GM12891 (cell line): Measurements from ENCODE around the gene KIF27.
A peak's percentile ranks its signal among the peaks of the same experiment; 100 is the strongest.
"Not testable (repeated sequence)": the region's sequence is repeated elsewhere in the genome, so short reads cannot be mapped to it uniquely, and the experiment has no call there.

Source experiments
- DNase-seq: peaks from one replicate; pipeline ENCODE4 v3.0.0; 2011; ENCODE audit warnings: low spot score; ENCODE audit not compliant: insufficient read length
- FAIRE-seq: peaks from 2 replicates; lab custom pipeline; 2011; peaks lifted over from hg19 to GRCh38; lab: Jason Lieb, UNC
- PAX5 ChIP-seq: IDR thresholded peaks from 2 replicates; pipeline ENCODE4 v1.6.1; 2011; ENCODE audit warnings: low read length, moderate library complexity, mild to moderate bottlenecking; ENCODE audit not compliant: insufficient read depth, severe bottlenecking
- POLR2A ChIP-seq: IDR thresholded peaks from 2 replicates; pipeline ENCODE4 v1.6.1; 2011; ENCODE audit warnings: low read depth, low read length, control low read depth
- POLR2AphosphoS5 ChIP-seq: IDR thresholded peaks from 2 replicates; pipeline ENCODE4 v1.6.1; 2011; ENCODE audit warnings: low read depth, low read length, control low read depth
- POU2F2 ChIP-seq: IDR thresholded peaks from 2 replicates; pipeline ENCODE4 v1.6.1; 2011; ENCODE audit warnings: low read depth, mild to moderate bottlenecking, control low read depth, low read length, moderate library complexity
- SPI1 ChIP-seq: IDR thresholded peaks from 2 replicates; pipeline ENCODE4 v1.6.1; 2011; ENCODE audit warnings: low read depth, low read length, control low read depth
- TAF1 ChIP-seq: IDR thresholded peaks from 2 replicates; pipeline ENCODE4 v1.6.1; 2011; ENCODE audit warnings: low read depth, low read length, control low read depth

The KIF27 gene

GRCh38 chr9:83933790-83934189 lies 12.6 kb upstream of the KIF27 start:
- FAIRE-seq (no peak), DNase-seq (no peak)
- TF ChIP-seq POLR2A (no peak), PAX5 (no peak), POU2F2 (no peak), POLR2AphosphoS5 (no peak), TAF1 (no peak), SPI1 (no peak)

GRCh38 chr9:83932851-83933250 lies 11.6 kb upstream of the KIF27 start:
- FAIRE-seq (no peak), DNase-seq (no peak)
- TF ChIP-seq SPI1 (no peak), TAF1 (no peak), POLR2AphosphoS5 (no peak), PAX5 (no peak), POU2F2 (no peak), POLR2A (no peak)

DNA sequence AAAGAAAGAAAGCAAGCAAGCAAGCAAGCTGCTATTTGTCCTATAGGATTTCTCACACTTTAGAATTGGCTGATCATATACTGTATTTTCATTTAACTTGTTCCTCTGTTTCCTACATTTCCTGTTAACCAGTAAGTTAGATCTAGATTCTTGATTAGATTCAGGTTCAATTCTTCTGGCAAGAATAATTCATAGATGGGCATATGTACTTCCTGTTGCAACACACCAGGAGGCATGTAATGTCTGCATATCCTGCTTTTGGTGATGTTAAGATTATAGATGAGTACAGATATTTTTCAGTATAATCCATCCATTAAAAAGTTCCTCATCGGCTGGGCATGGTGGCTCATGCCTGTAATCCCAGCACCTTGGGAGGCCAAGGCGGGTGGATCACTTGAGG lies 10.8 kb upstream of the KIF27 start:
- no peak for FAIRE-seq

DNA sequence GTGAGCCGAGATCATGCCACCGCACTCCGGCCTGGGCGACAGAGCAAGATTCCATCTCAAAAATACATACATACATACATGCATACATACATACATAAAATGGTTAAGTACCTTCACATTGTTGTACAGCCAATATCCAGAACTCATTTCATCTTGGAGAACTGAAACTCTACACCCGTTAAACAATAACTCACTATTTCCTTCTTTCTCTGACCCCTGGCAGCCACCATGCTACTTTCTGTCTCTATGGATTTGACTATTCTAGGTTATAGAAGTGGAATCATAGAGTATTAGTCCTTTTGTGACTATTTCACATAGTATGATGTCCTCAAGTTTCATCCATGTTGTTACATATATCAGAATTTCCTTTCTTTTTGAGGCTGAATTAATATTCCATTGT lies 9.6 kb upstream of the KIF27 start:
- DNase-seq, result no peak
- FAIRE-seq, result no peak
- TF ChIP-seq SPI1, result peak; percentile 12; the same call in 1 of the 2 replicates
- TF ChIP-seq PAX5, result no peak
- TF ChIP-seq POLR2A, result no peak
- TF ChIP-seq POLR2AphosphoS5, result no peak

More for the DNA sequence above, 10.8 kb upstream of the KIF27 start:
- DNase-seq, result no peak
- TF ChIP-seq POU2F2 (no peak), POLR2AphosphoS5 (no peak), POLR2A (no peak), PAX5 (no peak)

DNA sequence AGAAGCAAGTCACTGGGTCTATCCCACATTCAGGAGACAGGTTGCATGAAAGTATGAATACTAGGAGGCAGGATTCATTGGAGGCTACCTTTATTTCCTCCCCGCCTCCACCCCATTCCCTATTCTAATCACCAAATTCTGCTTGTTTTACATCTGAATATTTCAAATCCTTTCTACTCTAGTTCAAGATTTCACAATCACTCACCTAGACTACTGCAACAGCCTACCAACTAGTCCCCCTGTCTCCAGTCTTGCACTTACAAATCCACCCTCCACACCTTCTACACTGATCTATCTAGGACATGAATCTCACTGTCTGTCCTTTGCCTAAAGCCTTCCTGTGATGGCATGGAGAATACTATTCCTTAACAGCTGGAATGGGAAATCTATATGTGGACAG lies 6.4 kb upstream of the KIF27 start:
- no peak for DNase-seq
- TF ChIP-seq POLR2AphosphoS5, result no peak
- no peak for TF ChIP-seq PAX5
- no peak for TF ChIP-seq TAF1
- TF ChIP-seq POLR2A, result no peak
- no peak for TF ChIP-seq SPI1
- TF ChIP-seq POU2F2, result no peak
- no peak for FAIRE-seq

DNA sequence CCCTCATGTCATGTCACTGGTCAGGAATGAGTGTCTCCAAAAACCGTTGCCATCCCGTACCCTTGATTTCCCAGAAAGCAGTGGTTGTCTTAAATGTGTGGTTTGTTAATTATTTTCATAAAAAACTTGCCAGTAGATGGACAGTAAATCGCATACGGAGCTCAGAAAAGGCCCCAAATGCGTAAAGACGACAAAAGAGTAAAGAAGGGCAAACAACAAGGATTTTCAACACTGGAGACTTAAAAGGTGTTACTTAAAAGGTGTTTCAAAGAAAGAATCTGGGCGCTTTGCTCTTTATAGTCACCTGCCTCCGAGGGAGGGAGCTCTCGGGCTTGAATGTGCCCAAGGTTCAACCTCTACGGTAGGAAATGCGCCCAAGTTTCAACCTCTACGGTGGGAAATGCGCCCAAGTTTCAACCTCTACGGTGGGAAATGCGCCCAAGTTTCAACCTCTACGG lies 734 bp downstream of the KIF27 start:
- DNase-seq (peak; percentile 19), FAIRE-seq (peak; percentile 47)
- TF ChIP-seq POLR2AphosphoS5, result no peak
- no peak for TF ChIP-seq POLR2A
- no peak for TF ChIP-seq POU2F2
- no peak for TF ChIP-seq SPI1
- TF ChIP-seq PAX5, result no peak
- no peak for TF ChIP-seq TAF1

- DNase-seq, result no peak
- FAIRE-seq, result no peak
- no peak for TF ChIP-seq SPI1
- TF ChIP-seq POLR2AphosphoS5, result no peak
- TF ChIP-seq POU2F2, result no peak
- TF ChIP-seq POLR2A, result no peak
- TF ChIP-seq PAX5, result no peak
These were observed 2.1 kb downstream of the KIF27 start for GRCh38 chr9:83919111-83919510.

GRCh38 chr9:83912194-83912593 lies 9.0 kb downstream of the KIF27 start:
- FAIRE-seq, result peak; percentile 94
- not testable (repeated sequence) for DNase-seq

DNA sequence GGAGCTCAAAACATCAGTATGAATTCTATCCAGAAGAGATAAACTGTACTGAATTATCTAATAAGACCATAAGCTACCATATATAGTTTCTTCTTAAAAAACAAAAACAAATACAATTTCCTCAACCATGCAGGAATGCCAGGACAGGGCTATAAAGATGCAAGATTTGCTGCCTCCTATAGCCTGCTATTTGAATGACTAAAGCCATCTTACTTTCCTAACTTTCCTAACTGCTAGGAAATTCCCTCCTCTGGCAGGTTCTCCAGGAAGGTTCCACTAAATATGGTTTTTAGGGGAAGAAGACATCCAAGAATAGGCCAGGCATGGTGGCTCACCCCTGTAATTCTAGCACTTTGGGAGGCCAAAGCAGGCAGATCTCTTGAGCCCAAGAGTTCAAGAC lies 15.1 kb downstream of the KIF27 start:
- no peak for TF ChIP-seq POLR2A
- no peak for TF ChIP-seq POU2F2
- no peak for TF ChIP-seq SPI1
- TF ChIP-seq PAX5, result no peak
- TF ChIP-seq POLR2AphosphoS5, result no peak
- TF ChIP-seq TAF1, result no peak
- no peak for DNase-seq
- FAIRE-seq, result no peak

DNA sequence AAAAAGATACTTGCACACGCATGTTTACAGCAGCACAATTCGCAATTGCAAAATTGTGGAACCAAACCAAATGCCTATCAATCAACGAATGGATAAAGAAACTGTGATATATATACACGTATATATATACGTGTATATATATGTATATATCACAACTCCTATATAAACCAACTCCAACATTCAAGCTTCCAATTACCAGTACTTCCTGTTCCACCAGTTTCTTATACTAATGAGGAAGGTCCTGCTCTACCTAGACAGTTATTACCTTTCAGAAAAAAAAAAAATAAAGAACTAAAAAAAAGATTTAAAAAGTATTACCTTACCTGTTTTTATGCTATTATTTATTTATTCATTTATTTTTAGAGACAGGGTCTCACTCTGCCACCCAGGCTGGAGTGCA lies 20.6 kb downstream of the KIF27 start:
- FAIRE-seq, DNase-seq: not testable (repeated sequence)

DNA sequence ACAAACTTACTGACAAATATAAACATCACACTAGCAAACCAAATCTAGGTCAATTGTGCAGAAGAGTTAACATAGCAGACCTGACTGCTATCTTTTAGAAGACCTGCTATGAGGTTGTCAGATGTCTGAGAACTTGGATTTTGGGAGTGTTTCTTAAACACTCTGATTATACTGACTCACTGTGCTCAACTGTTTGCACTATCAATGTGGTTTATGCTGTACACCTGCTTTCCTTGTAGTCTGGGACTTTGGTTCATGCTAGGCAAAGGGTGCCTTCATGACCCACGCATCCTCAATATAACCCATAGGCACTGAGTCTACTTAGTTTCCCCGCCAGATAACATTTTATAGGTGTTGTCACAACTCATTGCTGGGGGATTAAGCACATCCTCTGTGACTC lies 26.9 kb downstream of the KIF27 start:
- FAIRE-seq, result peak; percentile 50
- not testable (repeated sequence) for DNase-seq

DNA sequence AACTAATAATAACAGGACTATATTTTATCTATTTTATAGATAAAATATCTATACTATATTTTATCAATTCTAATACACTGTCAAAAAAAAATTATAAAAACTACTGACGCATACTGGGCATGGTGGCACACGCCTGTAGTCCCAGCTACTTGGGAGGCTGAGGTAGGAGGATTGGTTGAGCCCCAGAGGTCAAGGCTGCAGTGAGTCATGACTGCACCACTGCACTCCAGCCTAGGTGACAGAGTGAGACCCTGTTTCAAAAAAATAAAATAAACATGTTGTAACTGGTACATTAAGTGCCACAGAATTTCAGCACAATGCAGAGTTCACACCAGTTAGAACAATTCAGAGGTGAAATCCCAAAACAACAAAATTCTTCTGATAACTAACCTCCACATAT lies 34.7 kb downstream of the KIF27 start:
- not testable (repeated sequence) for DNase-seq
- FAIRE-seq, result peak; percentile 35

DNA sequence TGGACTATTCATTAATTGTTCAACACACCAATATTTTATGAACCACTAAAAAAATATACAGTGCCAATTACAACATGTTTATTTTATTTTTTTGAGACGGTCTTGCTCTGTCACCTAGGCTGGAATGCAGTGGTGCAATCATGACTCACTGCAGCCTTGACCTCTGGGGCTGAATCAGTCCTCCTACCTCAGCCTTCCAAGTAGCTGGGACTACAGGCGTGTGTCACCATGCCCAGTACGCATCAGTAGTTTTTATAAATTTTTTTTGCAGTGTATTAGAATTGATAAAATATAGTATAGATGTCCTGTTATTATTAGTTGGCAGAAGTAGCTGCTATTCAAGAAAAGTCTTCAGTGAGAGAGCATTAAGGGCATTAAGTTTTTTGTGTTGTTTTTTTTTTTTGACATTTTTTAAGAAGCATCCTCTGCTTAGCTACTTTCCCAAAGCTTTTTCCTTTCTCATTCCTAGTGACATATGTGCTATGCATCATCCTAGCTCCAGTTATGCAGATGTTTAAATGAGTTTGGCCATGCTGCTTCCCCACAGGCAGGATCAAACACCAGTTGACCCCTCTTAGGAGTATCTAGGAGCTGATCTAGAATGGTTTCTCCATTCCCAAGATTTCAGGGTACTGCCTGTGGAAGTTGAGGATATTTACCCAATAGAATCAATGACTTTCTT lies 35.5 kb downstream of the KIF27 start:
- not testable (repeated sequence) for FAIRE-seq, DNase-seq

DNA sequence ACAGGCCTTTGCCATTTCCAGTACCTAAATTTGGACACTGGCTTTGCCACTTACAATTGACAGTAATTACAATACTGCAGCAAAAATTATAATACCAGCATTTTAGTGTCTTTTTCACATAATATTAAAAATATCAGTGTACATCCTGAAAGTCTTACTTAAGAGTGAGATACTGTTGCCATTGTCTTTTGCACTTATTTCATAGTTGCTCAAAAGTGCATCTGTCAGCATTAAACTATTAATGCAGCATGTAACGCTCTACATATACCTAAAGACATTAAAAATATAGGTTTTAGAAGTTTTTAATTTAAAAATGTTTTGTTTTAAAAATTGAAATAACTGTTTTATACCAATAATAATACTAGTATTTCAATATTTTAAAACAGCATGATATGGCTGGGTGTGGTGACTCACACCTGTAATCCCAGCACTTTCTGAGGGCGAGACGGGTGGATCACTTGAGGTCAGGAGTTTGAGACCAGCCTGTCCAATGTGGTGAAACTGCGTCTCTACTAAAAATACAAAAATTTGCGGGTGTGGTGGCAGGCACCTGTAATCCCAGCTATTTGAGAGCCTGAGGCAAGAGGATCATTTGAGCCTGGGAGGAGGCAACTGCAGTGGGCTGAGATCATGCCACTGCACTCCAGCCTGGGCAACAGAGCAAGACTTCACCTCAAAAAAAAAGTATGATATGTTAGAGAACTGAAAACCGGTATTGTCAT lies 39.4 kb downstream of the KIF27 start:
- not testable (repeated sequence) for DNase-seq, FAIRE-seq

- not testable (repeated sequence) for FAIRE-seq, DNase-seq
These were observed 45.7 kb downstream of the KIF27 start for GRCh38 chr9:83875559-83875958.

- peak; percentile 80 for FAIRE-seq
These were observed 71.3 kb downstream of the KIF27 start for GRCh38 chr9:83849895-83850294.

More at GRCh38 chr9:83849895-83850294, 71.3 kb downstream of the KIF27 start:
- peak; percentile 2 for DNase-seq
